Adrenal gland (tissue), 12 donors: ENCODE measurements around the gene YIPF3. TPM values are rescaled to one million over a fixed set of nuclear protein-coding genes. Genes with fewer than 3 reads are reported as not detected.

Experiments
- DNase-seq, 7 donors: peaks; one replicate each; pipeline ENCODE4 v3.0.0-alpha.2; 2019 to 2020
- H3K27ac ChIP-seq, 5 donors: fragments of 200-600 bp; sonication (generic) in 4 of 5; 1 replicate in 3 of 5; 2 replicates in 2 of 5; pipeline versions ENCODE4 v1.5.1 to v1.8.0; 2016 to 2020; ENCODE audit warnings: mild to moderate bottlenecking in 1 of 5
- H3K27me3 ChIP-seq: fragments of 200-600 bp; 2 replicates; pipeline ENCODE4 v1.8.0; 2021
- H3K36me3 ChIP-seq, 2 donors: fragments of 200-600 bp; replicated peaks in 1 of 2; 1 replicate in 1 of 2; 2 replicates in 1 of 2; pipeline versions ENCODE4 v1.5.1 to v1.8.0; 2018 to 2022
- H3K4me1 ChIP-seq, 2 donors: fragments of 200-600 bp; replicated peaks in 1 of 2; 1 replicate in 1 of 2; 2 replicates in 1 of 2; pipeline versions ENCODE4 v1.5.1 to v1.8.0; 2018 to 2021
- H3K4me3 ChIP-seq, 4 donors: fragments of 200-600 bp; sonication (generic) in 3 of 4; one replicate each; pipeline ENCODE4 v1.5.1; 2016 to 2018
- H3K9me3 ChIP-seq, 3 donors: fragments of 200-600 bp; sonication (generic) in 1 of 3; replicated peaks in 1 of 3; 1 replicate in 2 of 3; 2 replicates in 1 of 3; pipeline versions ENCODE4 v1.5.1 to v1.8.0; 2016 to 2021
- CTCF ChIP-seq, 6 experiments: fragments of 450-650 bp in 4 of 6; fragments of 200-600 bp in 2 of 6; sonication (generic) in 1 of 6; IDR thresholded peaks; 1 replicate in 5 of 6; 2 replicates in 1 of 6; pipeline versions ENCODE4 v1.5.1 to v1.8.0; 2016 to 2021; ENCODE audit warnings: antibody characterized with exemption in 6 of 6, mild to moderate bottlenecking in 2 of 6, moderate library complexity in 1 of 6
- POLR2A ChIP-seq, 2 donors: fragments of 450-650 bp; IDR thresholded peaks; one replicate each; pipeline ENCODE4 v1.6.1; 2017; ENCODE audit warnings: antibody characterized with exemption in 2 of 2, mild to moderate bottlenecking in 2 of 2, moderate library complexity in 1 of 2
- WGBS, 4 donors: extraction: QIAGEN DNeasy Blood & Tissue Kit in 2 of 4; methylation state at CpG; one replicate each; pipeline versions ENCODE4 v1.1.5 to v1.1.7; 2013 to 2017; 5-methylcytosine and 5-hydroxymethylcytosine counted together
- intact Hi-C, 2 donors: fragments of 100-400 bp; cut with DNase I; formaldehyde crosslinking; loops; one replicate each; pipeline versions ENCODE4 v1.14.1 to v1.15.0; 2022 to 2023
- polyA plus RNA-seq, 3 donors: library from polyadenylated mRNA; stranded (reverse); fragments of 200-250 nt in 2 of 3; fragments of 350-450 nt in 1 of 3; fragmentation: Illumina TruSeq in 1 of 3; extraction: RNeasy Lipid Tissue Mini Kit (QIAGEN cat#74804) in 1 of 3; gene quantifications; one replicate each; pipeline ENCODE4 v1.2.3, GENCODE V29; 2013 to 2014
- total RNA-seq, 9 donors: library from RNA; depleted of rRNA in 4 of 9; stranded (reverse); fragments of >200 nt in 4 of 9; fragments of 120-200 nt in 1 of 9; fragmentation: NEBNext Ultra II Directional in 1 of 9; extraction: Animal tissue kit (Norgen Biotek cat#: 25700) in 1 of 9; gene quantifications; one replicate each; pipeline versions ENCODE4 v1.1.0 to v1.2.4, GENCODE V29; 2013 to 2023
- donor health status: healthy with polysubstance abuse.
- donor health status: Bipolar disorder and iron deficiency.
- donor health status: DM: yes; HTN: yes; CAD: no.
- donor health status: DM: no; HTN: no; CAD: no.
- donor health status: DM: no; HTN: no; CAD: no.
- donor health status: DM: yes; HTN: yes; CAD: no.

YIPF3 gene
- total and polyA plus RNA-seq, 12 donors = 78.1 to 271 (median 148) TPM

DNA sequence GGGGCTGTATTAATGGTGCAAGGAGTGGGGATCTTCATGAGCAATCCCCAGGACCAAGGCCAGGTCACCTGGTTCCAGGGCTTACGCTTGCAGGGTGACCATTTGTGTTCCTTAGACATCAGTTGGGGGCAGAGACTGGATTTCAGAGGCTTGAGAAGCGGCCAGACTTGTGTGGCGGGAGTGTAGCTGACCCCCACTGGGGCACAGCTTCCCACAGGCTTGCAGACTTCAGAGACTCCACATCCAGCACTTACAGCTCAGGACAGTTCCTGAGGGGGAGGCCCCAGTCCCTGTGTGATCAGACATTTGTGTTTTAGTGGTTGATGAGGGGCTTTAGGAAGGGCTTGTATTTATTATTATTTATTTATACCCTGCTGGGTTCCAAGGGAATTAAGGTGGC is 24.1 kb downstream of the YIPF3 start:
- 14 to 63% (median 45%) methylated on average over 1 to 3 of the region's 3 CpGs for WGBS, 4 donors
- Histone ChIP-seq H3K36me3 (peaks cover 0 to under 1% of the 10 kb centered on the region in 2 donors), H3K27ac (peak overlapping the region in 2 of 5 donors; percentile 73 to 76), H3K9me3 (no peaks in the 10 kb centered on the region), H3K27me3 (no peaks in the 10 kb centered on the region), H3K4me3 (no peak overlapping the region), H3K4me1 (peaks cover 29 to 42% of the 10 kb centered on the region in 2 donors)
- TF ChIP-seq CTCF (IDR thresholded peaks at IDR 0.05) = no peak
- TF ChIP-seq POLR2A (IDR thresholded peaks at IDR 0.05) = no peak
- DNase-seq = peak in 1 of 7 donors; percentile 48
- intact Hi-C loops = no loop called here

DNA sequence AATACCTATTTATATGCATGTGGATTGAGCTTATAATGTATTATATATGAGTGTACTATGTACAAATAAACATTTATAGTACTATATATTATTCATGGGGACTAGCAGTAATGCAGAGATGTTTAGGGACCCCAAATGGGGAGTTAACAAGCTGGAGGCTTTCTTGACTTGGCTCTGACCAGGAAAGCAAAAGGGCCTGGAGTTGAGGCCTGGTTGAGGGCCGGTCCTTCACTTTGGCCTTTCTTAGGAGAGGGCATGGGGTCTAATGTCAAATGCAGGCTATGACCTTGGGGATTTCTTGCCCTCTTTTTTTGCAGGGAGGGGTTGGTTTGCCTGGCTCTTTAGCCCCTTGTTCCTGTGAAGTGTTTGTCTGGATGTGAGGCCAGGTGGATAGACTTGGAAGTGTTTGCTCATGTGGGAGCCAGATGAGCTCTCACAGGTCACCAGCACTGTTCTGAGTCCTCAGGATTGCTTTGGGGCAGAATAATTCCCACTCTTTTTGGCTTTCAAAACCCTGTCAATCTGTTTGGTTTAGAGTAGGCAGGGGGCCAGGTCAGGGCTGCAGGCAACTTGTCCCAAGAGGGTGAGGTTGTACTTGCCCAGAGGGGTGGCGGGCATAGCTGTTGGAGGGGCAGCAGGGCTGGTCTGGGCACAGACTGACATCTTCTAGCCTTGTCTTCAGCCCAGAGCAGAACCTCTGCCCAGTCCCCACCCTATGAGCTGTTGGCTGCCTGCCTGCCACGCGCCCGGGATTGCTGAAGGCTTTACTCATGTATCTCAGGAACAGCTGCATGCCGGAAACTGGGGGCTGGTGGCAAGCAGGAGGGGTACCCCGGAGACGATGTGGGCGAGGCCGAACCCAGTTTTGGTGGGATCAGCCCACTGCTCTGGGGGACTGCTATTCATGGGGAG is 24.7 kb downstream of the YIPF3 start:
- WGBS, 4 donors = 27 to 37% (median 32%) methylated on average over 4 to 10 of the region's 10 CpGs
- no peak for TF ChIP-seq POLR2A (IDR thresholded peaks at IDR 0.05)
- no peak for TF ChIP-seq CTCF (IDR thresholded peaks at IDR 0.05)
- Histone ChIP-seq H3K36me3 (no peaks in the 10 kb centered on the region), H3K27me3 (no peaks in the 10 kb centered on the region), H3K27ac (peak overlapping the region in 3 of 5 donors; percentile 12 to 76 (median 73)), H3K9me3 (no peaks in the 10 kb centered on the region), H3K4me3 (no peak overlapping the region), H3K4me1 (peaks cover 29 to 42% of the 10 kb centered on the region in 2 donors)
- intact Hi-C loops = no loop called here
- DNase-seq = peak; percentile 85 to 92 (median 89)

DNA sequence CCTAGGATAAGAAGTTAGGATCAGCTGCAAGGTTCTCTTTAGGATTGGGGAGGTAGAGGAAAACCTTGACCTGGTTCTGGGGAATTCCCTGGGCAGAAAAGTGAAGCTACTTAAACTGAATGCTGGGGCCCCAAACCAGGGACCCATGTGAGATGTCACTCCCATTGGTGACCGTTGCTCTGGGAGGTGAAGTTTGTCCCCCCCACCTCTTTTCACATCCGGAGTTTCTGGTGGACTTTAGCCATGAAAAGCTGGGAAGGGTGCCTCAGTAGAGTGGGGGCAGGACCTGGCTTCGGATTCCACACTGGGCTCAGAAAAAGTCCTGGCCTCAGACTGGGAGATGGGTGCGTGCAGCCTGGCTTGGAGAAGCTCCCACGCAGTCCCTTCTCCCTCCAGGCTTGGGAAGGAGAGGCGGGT is 26.2 kb downstream of the YIPF3 start:
- no peaks in the 10 kb centered on the region for H3K36me3 ChIP-seq

More for the DNA sequence above, 26.2 kb downstream of the YIPF3 start:
- TF ChIP-seq POLR2A (IDR thresholded peaks at IDR 0.05) = no peak
- TF ChIP-seq CTCF (IDR thresholded peaks at IDR 0.05) = no peak
- intact Hi-C loops = no loop called here
- Histone ChIP-seq H3K27me3 (no peaks in the 10 kb centered on the region), H3K4me1 (peaks cover 18 to 38% of the 10 kb centered on the region in 2 donors), H3K27ac (no peak overlapping the region), H3K4me3 (no peak overlapping the region), H3K9me3 (no peaks in the 10 kb centered on the region)
- no peak for DNase-seq
- 74 to 82% (median 75%) methylated on average over 6 of the region's 6 CpGs for WGBS, 4 donors
